ENCODE results near the gene NUCKS1.

Gene NUCKS1

GRCh38 chr1:205667909-205668643 lies 81.9 kb downstream of the NUCKS1 start:
- no peak for DNase-seq

GRCh38 chr1:205666372-205667166 lies 83.4 kb downstream of the NUCKS1 start:
- no peak for DNase-seq

- no peak for DNase-seq
Measured at GRCh38 chr1:205665201-205666045, 84.6 kb downstream of the NUCKS1 start.

- DNase-seq: no peak
Measured at GRCh38 chr1:205664399-205665017, 85.5 kb downstream of the NUCKS1 start.

- DNase-seq: no peak
Measured at GRCh38 chr1:205663286-205663936, 86.6 kb downstream of the NUCKS1 start.
